22Rv1 (cell line): ENCODE data around the gene ARIH2.

Source experiments
- CTCF ChIP-seq: fragments of 450-650 bp; IDR thresholded peaks from 2 replicates; pipeline ENCODE4 v1.5.1; 2017; ENCODE audit warnings: mild to moderate bottlenecking
- ZFX ChIP-seq: fragments of 450-650 bp; IDR thresholded peaks from 2 replicates; pipeline ENCODE4 v1.6.1; 2017; ENCODE audit warnings: antibody characterized with exemption, borderline replicate concordance

- TF ChIP-seq CTCF: no peak
- no peak for TF ChIP-seq ZFX
Measured at GRCh38 chr3:48951764-48952163, 33.1 kb downstream of the ARIH2 start.
